ENCODE measurements around the gene CA6.
"Not testable (repeated sequence)": the region's sequence is repeated elsewhere in the genome, so short reads cannot be mapped to it uniquely, and the experiment has no call there.

- not testable (repeated sequence) for TF ChIP-seq POLR2AphosphoS5 (IDR thresholded peaks at IDR 0.05; ENCODE audit: low read depth, low read length); POLR2A (IDR thresholded peaks at IDR 0.05; ENCODE audit: low read depth, low read length); SPI1 (IDR thresholded peaks at IDR 0.05; ENCODE audit: low read depth, low read length); PAX5 (IDR thresholded peaks at IDR 0.05; ENCODE audit: insufficient read depth, low read length, severe bottlenecking); POU2F2 (IDR thresholded peaks at IDR 0.05; ENCODE audit: low read depth, low read length); TAF1 (IDR thresholded peaks at IDR 0.05; ENCODE audit: low read depth, low read length)
Measured at GRCh38 chr1:8993962-8994675, 48.5 kb downstream of the CA6 start.
